HEK293 (cell line): ENCODE results near the gene P2RX4.
A peak's percentile ranks its signal among the peaks of the same experiment; 100 is the strongest.

ENCODE experiments used
- CTCF ChIA-PET: fragments of 350-600 bp; formaldehyde crosslinking; extraction: SDS; loops from one replicate; lab custom pipeline; 2021; ENCODE audit warnings: antibody characterized with exemption; lab: Yijun Ruan, JAX
- POLR2A ChIA-PET: fragments of 300-600 bp; formaldehyde crosslinking; extraction: SDS; loops from one replicate; lab custom pipeline; 2020; ENCODE audit warnings: antibody characterized with exemption, inconsistent platforms; lab: Yijun Ruan, JAX
- H3K27ac ChIP-seq: fragments of 200-500 bp; sonication (Bioruptor generic); 2 replicates; pipeline ENCODE4 v1.5.1; 2014; ENCODE audit warnings: low read depth, low read length, control low read depth, inconsistent platforms; ENCODE audit errors: extremely low read depth
- H3K36me3 ChIP-seq, 2 experiments: fragments of 200-500 bp in 1 of 2; sonication (Bioruptor generic) in 1 of 2; 1 replicate in 1 of 2; 2 replicates in 1 of 2; pipeline ENCODE4 v1.5.1; 2014 to 2017; ENCODE audit warnings: inconsistent platforms in 2 of 2, low read length in 2 of 2; ENCODE audit not compliant: control insufficient read depth in 2 of 2, insufficient read depth in 1 of 2
- H3K4me1 ChIP-seq: fragments of 200-500 bp; sonication (Bioruptor generic); 2 replicates; pipeline ENCODE4 v1.5.1; 2014; ENCODE audit warnings: mild to moderate bottlenecking, low read length, inconsistent platforms; ENCODE audit not compliant: control insufficient read depth, insufficient read depth
- H3K4me3 ChIP-seq: 2 replicates; pipeline ENCODE4 v1.5.1; 2011; ENCODE audit warnings: low read depth, mild to moderate bottlenecking, control low read depth, low read length, moderate library complexity
- H3K9me3 ChIP-seq: fragments of 200-500 bp; sonication (Bioruptor generic); 2 replicates; pipeline ENCODE4 v1.5.1; 2014; ENCODE audit warnings: low read depth, low read length, inconsistent platforms; ENCODE audit not compliant: control insufficient read depth, insufficient read depth
- EGR2 ChIP-seq: fragments of 450-650 bp; formaldehyde crosslinking; IDR thresholded peaks from 2 replicates; pipeline ENCODE4 v1.5.1; 2016; ENCODE audit warnings: low read depth, missing biosample characterization, missing genetic modification characterization
- KLF1 ChIP-seq: fragments of 450-650 bp; formaldehyde crosslinking; IDR thresholded peaks from 2 replicates; pipeline ENCODE4 v1.5.1; 2016; ENCODE audit warnings: missing biosample characterization, missing genetic modification characterization
- KLF17 ChIP-seq: fragments of 450-650 bp; formaldehyde crosslinking; IDR thresholded peaks from 2 replicates; pipeline ENCODE4 v1.5.1; 2016; ENCODE audit warnings: missing biosample characterization, missing genetic modification characterization
- PBX3 ChIP-seq: sonication (generic); formaldehyde crosslinking; IDR thresholded peaks from 2 replicates; pipeline ENCODE4 v1.8.1; 2022; ENCODE audit warnings: mild to moderate bottlenecking, moderate library complexity, missing genetic modification reagents
- PRDM10 ChIP-seq: fragments of 450-650 bp; formaldehyde crosslinking; IDR thresholded peaks from 2 replicates; pipeline ENCODE4 v1.5.1; 2016; ENCODE audit warnings: missing biosample characterization, missing genetic modification characterization
- YY1 ChIP-seq: fragments of 450-650 bp; formaldehyde crosslinking; IDR thresholded peaks from 2 replicates; pipeline ENCODE4 v1.5.1; 2018; ENCODE audit warnings: missing biosample characterization, missing genetic modification characterization
- ZEB2 ChIP-seq: fragments of 450-650 bp; formaldehyde crosslinking; IDR thresholded peaks from 2 replicates; pipeline ENCODE4 v1.5.1; 2016; ENCODE audit warnings: missing biosample characterization, missing genetic modification characterization
- ZFHX2 ChIP-seq: fragments of 450-650 bp; formaldehyde crosslinking; conservative IDR thresholded peaks from 2 replicates; pipeline ENCODE4 v1.5.1; 2016; ENCODE audit warnings: missing biosample characterization, missing genetic modification characterization
- ZNF248 ChIP-seq: fragments of 450-650 bp; formaldehyde crosslinking; IDR thresholded peaks from 2 replicates; pipeline ENCODE4 v1.5.1; 2017; ENCODE audit warnings: missing biosample characterization, missing genetic modification characterization
- ZNF398 ChIP-seq: fragments of 450-650 bp; formaldehyde crosslinking; IDR thresholded peaks from 2 replicates; pipeline ENCODE4 v1.5.1; 2017; ENCODE audit warnings: missing biosample characterization, missing genetic modification characterization
- ZNF600 ChIP-seq: fragments of 450-650 bp; formaldehyde crosslinking; IDR thresholded peaks from 2 replicates; pipeline ENCODE4 v1.5.1; 2016; ENCODE audit warnings: missing biosample characterization, missing genetic modification characterization
- ZNF645 ChIP-seq: fragments of 450-650 bp; formaldehyde crosslinking; IDR thresholded peaks from 2 replicates; pipeline ENCODE4; 2016; ENCODE audit warnings: missing biosample characterization, missing genetic modification characterization
- ZNF677 ChIP-seq: fragments of 450-650 bp; IDR thresholded peaks from 2 replicates; pipeline ENCODE4 v1.5.0; 2018; ENCODE audit warnings: missing biosample characterization, mild to moderate bottlenecking, missing genetic modification characterization, moderate library complexity
- ZNF830 ChIP-seq: fragments of 450-650 bp; IDR thresholded peaks from 2 replicates; pipeline ENCODE4 v1.5.0; 2018; ENCODE audit warnings: missing biosample characterization, missing genetic modification characterization, low read depth, mild to moderate bottlenecking, moderate library complexity
- ZNF843 ChIP-seq: fragments of 450-650 bp; formaldehyde crosslinking; IDR thresholded peaks from 2 replicates; pipeline ENCODE4 v1.5.1; 2016; ENCODE audit warnings: missing biosample characterization, missing genetic modification characterization

Gene P2RX4

GRCh38 chr12:121240062-121240420, 30.1 kb downstream of the P2RX4 start (continued):
- no peak for TF ChIP-seq PBX3 (CRISPR knock-in tag)
- TF ChIP-seq KLF17, result no peak
- TF ChIP-seq ZNF398 (tag by site-specific recombination), result no peak
- no peak for TF ChIP-seq ZNF248 (tag by site-specific recombination)
- TF ChIP-seq ZNF677 (tag by site-specific recombination), result no peak
- TF ChIP-seq ZNF830 (tag by site-specific recombination), result no peak
- TF ChIP-seq EGR2, result no peak
- no peak for TF ChIP-seq ZNF843
- TF ChIP-seq ZNF600 (tag by site-specific recombination), result no peak
- no peak for TF ChIP-seq KLF1 (tag by site-specific recombination)

GRCh38 chr12:121240484-121241101, 30.7 kb downstream of the P2RX4 start:
- POLR2A ChIA-PET, result no interaction called here
- Histone ChIP-seq H3K9me3 (no peaks in the 10 kb centered on the region), H3K4me3 (no peak overlapping the region), H3K36me3 (peaks cover 8 to 50% of the 10 kb centered on the region in 2 experiments; a peak in 2 of 3 replicates), H3K27ac (no peak overlapping the region)
- CTCF ChIA-PET, result no interaction called here
- TF ChIP-seq YY1 (no peak), ZNF645 (tag by site-specific recombination) (no peak), EGR2 (peak; percentile 29; the same call in 1 of the 2 replicates), ZFHX2 (tag by site-specific recombination) (peak; percentile 18; the same call in 1 of the 2 replicates), ZEB2 (no peak), PRDM10 (tag by site-specific recombination) (no peak)
- TF ChIP-seq, all 188 proteins: peak for 2
- no peaks in the 10 kb centered on the region for H3K4me1 ChIP-seq
